ENCODE measurements around the gene CAPN5. TPM values are rescaled to one million over a fixed set of nuclear protein-coding genes. Genes with fewer than 3 reads are reported as not detected.
A peak's percentile ranks its signal among the peaks of the same experiment; 100 is the strongest.

Gene CAPN5
- total and polyA plus RNA-seq, 2 of the 8 experiments (the other 6 are each of a cell fraction or from before 2014, with no cell fraction given), result 21.5 to 22.4 TPM

- no peak overlapping the region for H3K27ac ChIP-seq (ENCODE audit: low read depth, low read length)
- no peak overlapping the region for H4K5ac ChIP-seq (ENCODE audit: insufficient read length, low read depth, low read length)
- H4K91ac ChIP-seq (replicated peaks; ENCODE audit: insufficient read length, low read length), result peak overlapping the region; percentile 8
- H2BK12ac ChIP-seq (ENCODE audit: low read depth, low read length), result peak overlapping the region; percentile 99; the same call in 1 of the 2 replicates
- H3K4me3 ChIP-seq (ENCODE audit: extremely low read depth in 1 of 4, insufficient read depth in 2 of 4, low read depth in 3 of 4, low read length in 4 of 4), result peak overlapping the region in 1 of 4 experiments; percentile 2; a peak in 1 of 8 replicates
- no peaks in the 10 kb centered on the region for H3K9me3 ChIP-seq (ENCODE audit: insufficient read depth in 2 of 2, low read depth in 1 of 2, low read length in 1 of 2)
- peak overlapping the region; percentile 75; the same call in 1 of the 2 replicates for H2BK5ac ChIP-seq (ENCODE audit: low read depth, low read length)
- no peak overlapping the region for H3K23ac ChIP-seq (ENCODE audit: insufficient read length)
- H3K4ac ChIP-seq (replicated peaks; ENCODE audit: insufficient read length, low read depth, low read length), result no peak overlapping the region
- H3K4me1 ChIP-seq (replicated peaks in 1 of 4; ENCODE audit: control insufficient read depth in 3 of 4, insufficient read depth in 4 of 4, low read length in 3 of 4), result peaks cover 13 to 44% (median 22%) of the 10 kb centered on the region in 4 experiments
- no peaks in the 10 kb centered on the region for H3K79me1 ChIP-seq (ENCODE audit: low read depth, low read length)
- FAIRE-seq, result no peak
- H4K8ac ChIP-seq (ENCODE audit: extremely low read depth, insufficient read depth, low read length), result no peak overlapping the region
- H3K27me3 ChIP-seq (replicated peaks in 1 of 4; ENCODE audit: control insufficient read depth in 3 of 4, extremely low read depth in 1 of 4, insufficient read depth in 3 of 4, low read length in 3 of 4), result no peaks in the 10 kb centered on the region; a peak in 1 of 7 replicates
- no peak overlapping the region for H3K9ac ChIP-seq (replicated peaks in 1 of 4; ENCODE audit: extremely low read depth in 1 of 4, low read depth in 3 of 4, low read length in 3 of 4)
- DNase-seq (ENCODE audit: low read depth in 1 of 2, low spot score in 2 of 2), result peak in 1 of 2 experiments; percentile 41
- no peak overlapping the region for H2BK120ac ChIP-seq (replicated peaks; ENCODE audit: low read depth, low read length)
- H3K4me2 ChIP-seq (ENCODE audit: insufficient read depth in 1 of 2, low read depth in 2 of 2, low read length in 2 of 2), result peak overlapping the region in 1 of 2 experiments; percentile 29; a peak in 1 of 4 replicates
- H2BK15ac ChIP-seq (ENCODE audit: low read length), result peak overlapping the region; percentile 66; the same call in 1 of the 2 replicates
- H2AFZ ChIP-seq (ENCODE audit: low read length), result no peak overlapping the region
- no peaks in the 10 kb centered on the region for H4K20me1 ChIP-seq (replicated peaks in 1 of 2; ENCODE audit: control insufficient read depth in 1 of 2, insufficient read depth in 2 of 2, low read length in 2 of 2)
- peak overlapping the region; percentile 95; the same call in 1 of the 2 replicates for H2BK20ac ChIP-seq (ENCODE audit: low read length)
- peak overlapping the region; percentile 25; the same call in 1 of the 2 replicates for H3K18ac ChIP-seq (ENCODE audit: extremely low read depth, low read length)
- WGBS, 2 experiments (ENCODE audit: extremely low coverage in 1 of 2, insufficient coverage in 1 of 2, insufficient read length in 1 of 2, insufficient replicate concordance in 2 of 2, low coverage in 1 of 2, low lambda C conversion rate in 2 of 2, missing lambda C conversion rate in 1 of 2), result 82% methylated on average over 5 of the region's 5 CpGs; no CpG with 5 or more reads in 1 of the 2 experiments
- H2AK5ac ChIP-seq (ENCODE audit: low read depth, low read length), result 0 out of 2 replicates have a peak overlapping the region, but pooled peaks have one; percentile 9
- no peak overlapping the region for H3K56ac ChIP-seq (replicated peaks; ENCODE audit: insufficient read length, low read depth, low read length)
- CTCF ChIA-PET (ENCODE audit: partially characterized antibody), result interaction anchor here (1.0 to 15.1 kb wide), 6 partner anchors 10 to 409 kb away, joined by 3 to 187 read pairs (median 6); partner anchors contain the start of gene MYO7A
- H3K14ac ChIP-seq (ENCODE audit: insufficient read length), result no peak overlapping the region
- no peaks in the 10 kb centered on the region for H3K36me3 ChIP-seq (ENCODE audit: control insufficient read depth in 2 of 4, insufficient read depth in 4 of 4, low read length in 3 of 4)
- POLR2A ChIA-PET (ENCODE audit: partially characterized antibody), result interaction anchor here (0.7 to 2.3 kb wide), 2 partner anchors 10 to 21 kb away, joined by 3 to 7 read pairs; no protein-coding TSS in a partner anchor
- no peaks in the 10 kb centered on the region for H3K79me2 ChIP-seq (ENCODE audit: control insufficient read depth in 1 of 2, insufficient read depth in 2 of 2, low read length in 2 of 2)
- H3K23me2 ChIP-seq (ENCODE audit: low read depth, low read length), result no peaks in the 10 kb centered on the region
- peak; percentile 94 for TF ChIP-seq TEAD4 (IDR thresholded peaks at IDR 0.05; ENCODE audit: low read depth, low read length)
- no peak for TF ChIP-seq NANOG (IDR thresholded peaks at IDR 0.05; ENCODE audit: insufficient read depth, low read depth, low read length, poor library complexity, severe bottlenecking)
- TF ChIP-seq TAF1 (IDR thresholded peaks at IDR 0.05; ENCODE audit: low read depth, low read length), result 0 out of 2 replicates have a peak, but pooled peaks have one; percentile 28
- TF ChIP-seq POLR2AphosphoS5 (IDR thresholded peaks at IDR 0.05; ENCODE audit: low read depth, low read length), result 0 out of 2 replicates have a peak, but pooled peaks have one; percentile 56
Observed at GRCh38 chr11:77170107-77170506, 103.3 kb downstream of the CAPN5 start.
